GM19193 (cell line): ENCODE results near the gene C3orf33.

ENCODE experiments used
- POLR2A ChIP-seq: IDR thresholded peaks from 4 replicates; pipeline ENCODE4 v1.6.1; 2011; ENCODE audit not compliant: insufficient read depth, insufficient read length; ENCODE audit errors: extremely low read depth

Gene C3orf33

DNA sequence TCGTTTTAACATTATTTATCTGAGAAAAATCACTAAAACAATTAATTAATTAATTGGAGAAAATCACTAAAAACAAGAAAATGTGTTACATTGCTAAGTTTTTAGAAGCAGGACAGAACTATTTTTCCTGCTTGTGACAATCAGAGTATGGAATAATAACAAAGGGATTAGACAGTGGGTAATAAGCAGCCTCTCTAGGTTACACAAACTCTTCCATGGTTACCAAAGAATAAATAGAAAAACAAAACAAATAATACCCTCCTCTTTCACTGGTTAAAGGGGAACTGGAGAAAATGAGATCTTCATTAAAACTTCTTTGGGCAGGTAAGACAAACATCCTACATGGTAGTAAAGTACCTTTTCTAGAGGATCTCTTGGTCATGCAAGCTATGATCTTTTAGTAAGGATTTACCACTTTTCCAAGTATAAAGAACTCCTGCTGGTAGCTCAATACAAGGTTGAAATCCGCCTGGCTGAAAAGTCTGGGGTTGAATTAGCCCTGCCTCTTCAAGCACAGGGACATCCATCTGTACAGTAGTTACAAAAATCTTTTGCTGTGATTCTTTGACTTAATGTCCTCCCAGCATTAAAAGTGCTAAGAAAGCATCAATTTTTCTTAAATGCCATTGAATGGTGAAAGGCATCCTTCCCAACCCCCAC lies 58.7 kb downstream of the C3orf33 start:
- no peak for TF ChIP-seq POLR2A

DNA sequence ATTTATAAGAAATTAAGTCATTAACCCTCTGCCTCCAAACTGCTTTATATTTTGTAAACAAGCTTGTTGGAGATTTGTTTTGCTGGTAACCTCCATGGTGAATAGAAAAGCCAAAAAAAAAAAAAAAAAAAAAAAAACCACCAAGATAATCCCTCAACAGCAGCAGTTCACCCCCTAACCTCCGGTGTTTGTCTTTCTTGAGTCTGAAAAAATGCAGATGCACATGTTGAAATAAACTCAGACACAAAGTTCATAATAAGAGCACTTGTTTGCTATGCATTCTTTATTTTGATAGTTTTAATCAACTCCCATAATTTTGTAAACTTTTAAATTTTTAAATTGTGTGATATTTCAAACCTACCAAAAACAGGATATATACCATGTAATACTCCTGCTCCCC lies 59.4 kb downstream of the C3orf33 start:
- no peak for TF ChIP-seq POLR2A

GRCh38 chr3:155745795-155746550 lies 60.1 kb downstream of the C3orf33 start:
- TF ChIP-seq POLR2A = no peak

DNA sequence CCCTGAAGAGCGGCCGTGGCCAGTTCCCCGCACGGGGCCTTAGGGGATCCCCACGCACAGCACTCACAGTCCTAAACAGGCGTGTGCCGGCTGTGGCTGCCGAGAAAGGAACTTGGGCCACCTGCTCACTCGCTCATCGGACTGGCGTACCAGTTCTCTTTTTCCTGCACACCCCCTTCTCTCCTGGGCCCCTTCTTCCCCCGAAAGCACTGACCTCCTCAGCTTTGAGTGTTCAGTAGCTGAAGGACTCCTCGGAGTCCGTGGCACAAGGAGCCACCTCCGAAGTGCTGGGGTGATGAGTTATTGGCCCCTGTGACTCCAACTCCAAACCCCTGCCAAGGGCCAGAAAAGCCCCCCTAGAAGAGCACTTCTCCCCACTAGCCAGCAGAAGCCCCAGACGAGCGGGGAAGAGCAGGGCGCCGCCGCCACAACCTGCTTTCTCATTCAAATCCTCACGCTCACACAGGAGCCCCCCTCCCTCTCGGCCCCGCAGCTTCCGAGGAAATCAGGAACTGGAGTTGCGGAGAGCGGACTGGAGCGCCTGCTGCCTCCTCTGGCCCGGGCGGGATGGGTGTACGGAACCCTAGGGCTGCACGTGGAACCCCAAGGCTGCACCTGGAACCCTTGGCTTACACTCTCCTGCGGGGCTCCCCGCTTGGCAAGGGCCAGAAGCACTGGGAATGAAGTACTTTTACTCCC lies 61.3 kb downstream of the C3orf33 start, which contains the start of gene PLCH1:
Gene PLCH1, minus strand, starts transcription at position 446 of the 699 bp plus-strand sequence. CDS start 40,847 bp downstream, outside the sequence.
- no peak for TF ChIP-seq POLR2A

DNA sequence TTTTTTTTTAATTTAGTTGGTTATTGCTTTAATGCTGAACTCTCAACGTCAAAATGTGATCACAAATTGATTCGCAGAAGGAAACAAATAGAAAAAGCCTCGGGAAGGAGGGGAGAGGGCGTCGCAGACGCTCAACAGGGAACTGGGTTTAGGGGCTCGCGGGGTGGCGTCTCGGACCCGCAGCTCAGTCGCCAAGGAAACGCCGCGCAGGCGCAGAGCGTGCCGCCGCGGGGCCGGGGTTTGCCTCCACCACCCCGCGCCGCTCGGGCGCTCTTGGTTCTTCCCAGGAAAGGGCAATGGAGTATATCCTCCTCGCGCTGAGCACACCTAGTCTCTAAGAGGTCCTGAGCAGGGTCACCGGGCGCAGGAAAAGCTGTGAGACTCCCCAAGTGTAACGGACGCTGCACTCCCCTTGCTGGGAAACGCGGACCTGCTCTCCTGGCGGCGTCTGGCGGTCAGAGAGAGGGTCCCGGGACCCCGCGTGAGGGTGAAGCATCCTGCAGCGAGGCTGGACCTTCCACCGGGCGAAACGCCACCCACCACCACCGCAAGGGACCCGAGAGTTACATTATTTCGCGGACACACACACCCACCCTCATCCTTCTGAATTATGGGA lies 62.0 kb downstream of the C3orf33 start:
- no peak for TF ChIP-seq POLR2A

- no peak for TF ChIP-seq POLR2A
These were observed 62.5 kb downstream of the C3orf33 start for GRCh38 chr3:155743606-155744005.

GRCh38 chr3:155742349-155742965 lies 63.6 kb downstream of the C3orf33 start:
- TF ChIP-seq POLR2A = no peak

DNA sequence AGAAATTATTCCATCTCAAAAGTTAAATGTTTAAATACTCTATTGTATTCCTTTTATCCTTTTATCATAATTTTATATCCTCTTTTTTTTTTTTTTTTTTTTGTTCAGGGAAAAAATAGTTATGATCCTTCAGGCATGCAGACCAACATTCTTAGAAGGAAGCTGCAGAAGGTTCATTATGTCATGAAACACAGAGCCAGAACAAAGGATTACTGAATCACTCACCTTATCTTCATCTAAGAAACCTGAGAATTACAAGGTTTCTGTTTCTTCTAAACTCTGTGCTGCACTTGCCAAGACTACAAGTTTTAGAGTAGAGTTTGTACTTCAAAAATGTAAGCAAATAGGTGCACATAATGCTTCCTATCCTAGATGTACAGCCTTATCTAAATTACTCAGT lies 64.5 kb downstream of the C3orf33 start:
- no peak for TF ChIP-seq POLR2A

DNA sequence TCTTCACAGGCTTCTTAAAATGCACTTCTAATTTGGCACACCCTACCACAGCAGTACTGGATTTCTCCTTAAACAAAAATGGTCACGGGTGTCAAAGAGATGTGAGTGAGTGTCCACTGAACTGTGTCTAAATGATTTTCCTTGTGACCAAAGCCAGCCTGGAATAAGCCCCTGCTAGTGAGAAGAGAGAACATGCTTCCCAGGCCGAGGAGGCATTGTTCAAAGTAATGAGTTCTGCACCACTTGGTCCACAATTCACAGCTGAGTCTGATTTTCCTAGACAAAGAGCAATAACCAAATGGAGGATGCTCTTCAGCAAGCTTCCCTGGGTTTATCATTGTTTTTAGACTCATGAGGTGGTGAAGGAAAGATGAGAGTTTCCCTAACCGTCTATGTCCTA lies 65.0 kb downstream of the C3orf33 start:
- TF ChIP-seq POLR2A = no peak

DNA sequence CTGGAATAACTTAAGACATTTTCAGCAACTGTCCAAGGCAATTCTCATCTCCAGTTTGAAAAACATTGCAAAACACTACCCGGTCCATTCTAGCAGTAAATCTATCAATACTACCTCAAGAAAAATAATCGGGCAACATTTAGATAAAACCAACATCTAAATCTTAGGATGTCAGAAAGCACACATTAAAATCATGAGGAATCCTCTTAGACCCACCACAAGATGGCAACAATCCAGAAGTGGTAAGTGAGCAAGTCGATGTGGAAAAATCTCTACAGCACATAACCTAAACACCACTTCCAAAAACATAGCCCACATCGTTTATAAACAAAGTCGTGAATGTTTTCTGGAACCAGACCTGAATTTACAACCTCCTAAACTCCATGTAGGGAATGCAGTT lies 66.9 kb downstream of the C3orf33 start:
- no peak for TF ChIP-seq POLR2A

DNA sequence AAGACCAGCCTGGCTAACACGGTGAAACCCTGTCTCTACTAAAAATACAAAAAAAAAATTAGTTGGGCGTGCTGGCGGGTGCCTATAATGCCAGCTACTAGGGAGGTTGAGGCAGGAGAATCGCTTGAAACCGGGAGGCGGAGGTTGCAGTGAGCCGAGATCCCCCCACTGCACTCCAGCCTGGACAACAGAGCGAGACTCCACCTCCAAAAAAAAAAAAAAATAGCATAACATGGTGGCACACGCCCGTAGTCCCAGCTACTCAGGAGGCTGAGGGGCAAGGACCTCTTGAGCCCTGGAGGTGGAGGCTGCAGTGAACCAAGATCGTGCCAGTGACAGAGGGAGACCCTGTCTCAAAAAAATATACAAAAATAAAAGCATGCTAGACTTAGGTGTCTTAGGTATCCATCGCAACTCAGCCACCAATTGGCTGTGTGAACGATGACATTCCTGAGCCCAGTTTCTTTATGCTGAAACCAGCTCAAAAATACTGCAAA lies 67.5 kb downstream of the C3orf33 start:
- TF ChIP-seq POLR2A = no peak

DNA sequence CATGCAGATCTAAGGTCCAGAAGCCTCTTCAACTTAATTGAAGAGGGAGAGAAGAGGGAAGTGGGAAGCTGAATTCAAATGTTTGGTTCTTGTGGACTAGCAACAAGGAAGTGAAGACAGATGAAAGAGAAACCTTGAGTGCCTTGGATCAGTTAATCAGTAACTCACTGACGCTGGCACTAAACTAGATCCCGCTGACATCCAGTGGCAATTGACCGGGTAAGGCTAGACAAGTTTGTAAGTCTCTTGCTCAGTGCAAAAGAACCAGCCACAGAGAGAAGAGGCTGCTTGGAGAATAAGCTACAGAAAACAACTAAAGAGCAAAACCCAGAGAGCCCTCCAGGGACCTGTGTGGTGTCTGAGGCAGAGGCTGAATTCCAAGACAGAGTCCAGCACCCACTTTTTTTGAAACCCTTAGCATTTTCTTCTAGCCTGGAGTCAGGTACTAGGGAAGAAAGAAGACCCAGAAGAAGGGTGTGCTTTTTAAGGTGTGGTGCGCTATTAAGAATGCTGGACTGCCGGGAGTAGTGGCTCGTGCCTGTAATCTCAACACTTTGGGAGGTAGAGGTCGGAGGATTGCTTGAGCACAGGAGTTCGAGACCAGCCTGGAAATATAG lies 68.1 kb downstream of the C3orf33 start:
- no peak for TF ChIP-seq POLR2A

DNA sequence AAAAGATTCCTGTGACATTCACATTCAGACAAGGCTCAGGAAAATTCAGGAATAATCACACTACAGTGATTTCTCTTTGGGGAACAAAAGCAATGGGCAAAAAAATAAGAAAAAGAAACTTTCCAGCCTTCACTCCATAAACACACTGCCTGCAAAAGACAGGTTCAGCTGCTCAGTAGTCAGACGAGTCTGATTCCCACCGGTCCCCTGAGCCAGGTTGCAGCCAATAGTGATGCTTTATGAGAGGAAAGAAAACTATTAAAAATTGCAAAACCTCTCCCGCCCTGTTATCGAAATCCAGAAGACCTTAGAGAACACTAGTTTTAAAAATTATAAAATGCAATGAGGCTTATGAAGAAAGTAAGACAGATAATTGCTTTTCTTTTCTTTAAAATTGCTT lies 69.7 kb downstream of the C3orf33 start:
- no peak for TF ChIP-seq POLR2A

DNA sequence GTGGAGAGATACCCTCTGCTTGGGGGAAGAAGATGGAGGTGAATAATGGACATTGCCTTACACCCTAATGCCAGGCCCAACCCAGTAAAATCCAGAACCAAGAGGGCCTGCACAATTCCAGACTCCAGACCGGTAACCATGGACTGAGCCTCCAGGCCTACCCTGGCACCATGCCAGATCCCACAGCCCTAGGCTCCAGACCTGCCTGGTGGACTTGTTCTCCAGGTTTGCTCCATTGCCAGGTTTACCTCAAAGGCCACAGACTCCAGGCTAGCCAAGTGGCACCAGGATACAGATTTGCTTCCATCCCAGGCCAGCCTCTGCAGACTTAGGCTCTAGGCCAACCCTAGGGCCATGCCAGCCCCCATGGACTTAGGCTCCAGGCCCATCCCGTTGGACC lies 75.2 kb downstream of the C3orf33 start:
- TF ChIP-seq POLR2A = no peak
